Stimulated activated CD8-positive, alpha-beta memory T cell treated with anti-CD3 and anti-CD28 coated beads, Interleukin-4, amount 100 ng/mL, for 24 hours (primary cell): ENCODE measurements around the gene SMYD3.
"Not testable (repeated sequence)": the region's sequence is repeated elsewhere in the genome, so short reads cannot be mapped to it uniquely, and the experiment has no call there.

Experiments
- DNase-seq: peaks from one replicate; pipeline ENCODE4 v3.0.0-alpha.2; 2020; ENCODE audit warnings: low read depth

The SMYD3 gene

GRCh38 chr1:245768596-245768995 is 738.5 kb downstream of the SMYD3 start:
- DNase-seq, result no peak

DNA sequence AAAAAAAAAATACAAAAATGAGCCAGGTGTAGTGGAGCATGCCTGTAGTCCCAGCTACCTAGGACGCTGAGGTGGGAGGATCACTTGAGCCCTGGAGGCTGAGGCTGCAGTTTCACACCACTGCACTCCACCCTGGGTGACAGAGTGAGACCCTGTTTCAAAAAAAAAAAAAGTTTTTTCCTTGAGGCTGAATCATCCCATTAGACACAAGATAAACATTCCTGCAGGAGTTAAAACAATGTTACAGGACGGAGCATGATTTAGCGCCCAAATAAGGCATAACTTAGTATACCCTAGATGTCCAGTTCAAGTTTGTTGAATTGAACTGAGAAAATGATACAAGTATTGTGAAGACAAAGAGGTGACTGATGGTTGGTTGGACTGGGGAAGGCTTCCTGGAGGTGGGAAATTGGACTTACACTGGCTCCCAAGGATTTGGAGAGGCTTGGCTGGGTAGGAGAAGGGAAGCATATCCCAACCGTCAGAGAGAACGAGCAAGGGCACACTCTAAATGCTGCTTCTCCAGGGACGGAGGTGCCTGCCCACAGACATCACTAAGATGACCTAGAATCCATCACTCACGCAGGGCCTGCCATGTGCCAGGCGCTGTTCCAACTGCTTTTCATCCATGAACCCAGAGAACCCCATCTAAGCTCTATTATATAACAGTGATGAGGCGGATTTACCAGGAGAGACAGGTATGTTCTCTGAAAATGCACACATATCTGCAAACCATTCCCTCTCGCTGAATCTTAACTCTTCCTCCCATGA is 741.7 kb downstream of the SMYD3 start:
- no peak for DNase-seq

GRCh38 chr1:245763873-245764331 is 743.2 kb downstream of the SMYD3 start:
- DNase-seq, result no peak

- no peak for DNase-seq
These were observed 744.6 kb downstream of the SMYD3 start for GRCh38 chr1:245762396-245762910.

DNA sequence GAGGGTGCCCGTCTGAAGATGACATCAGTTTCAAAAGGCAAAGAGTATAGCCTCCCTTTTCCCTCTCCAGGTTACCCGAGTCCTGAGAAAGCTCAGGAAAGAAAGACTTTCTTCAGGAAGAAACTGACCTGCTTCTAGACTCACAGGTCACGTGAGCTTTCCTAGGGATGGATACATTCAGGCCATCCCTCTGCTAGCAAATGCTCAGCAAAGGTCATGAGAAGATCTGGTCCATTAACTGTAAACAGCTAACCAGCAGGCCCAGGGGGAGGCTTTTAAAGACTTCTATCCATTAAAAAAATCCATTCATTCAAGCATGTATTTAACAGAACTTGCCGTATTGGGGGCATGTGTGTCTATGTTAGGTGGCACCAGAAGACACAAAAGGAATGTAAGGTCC is 746.8 kb downstream of the SMYD3 start:
- DNase-seq, result no peak

- DNase-seq, result no peak
These were observed 752.6 kb downstream of the SMYD3 start for GRCh38 chr1:245754463-245754961.

GRCh38 chr1:245753807-245754206 is 753.3 kb downstream of the SMYD3 start:
- DNase-seq, result no peak

DNA sequence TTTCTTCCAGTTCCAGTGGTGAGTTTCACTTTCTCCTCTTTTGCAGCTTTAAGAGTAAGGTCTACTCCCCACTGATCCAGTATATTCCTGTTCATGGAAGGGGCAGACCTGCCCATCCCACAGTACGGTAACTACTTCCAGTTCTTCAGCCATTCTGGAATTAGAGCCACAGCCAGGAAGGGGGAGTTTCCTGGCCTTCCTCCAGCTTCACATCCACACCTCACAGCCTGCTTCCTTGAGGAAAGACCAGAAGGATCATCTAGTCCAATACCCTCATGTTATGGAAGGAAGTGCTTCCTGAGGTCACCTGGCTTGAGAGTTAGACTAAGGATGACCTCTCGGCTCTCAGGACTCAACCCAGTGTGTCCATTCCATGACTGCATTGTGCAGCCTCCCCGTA is 754.5 kb downstream of the SMYD3 start:
- no peak for DNase-seq

DNA sequence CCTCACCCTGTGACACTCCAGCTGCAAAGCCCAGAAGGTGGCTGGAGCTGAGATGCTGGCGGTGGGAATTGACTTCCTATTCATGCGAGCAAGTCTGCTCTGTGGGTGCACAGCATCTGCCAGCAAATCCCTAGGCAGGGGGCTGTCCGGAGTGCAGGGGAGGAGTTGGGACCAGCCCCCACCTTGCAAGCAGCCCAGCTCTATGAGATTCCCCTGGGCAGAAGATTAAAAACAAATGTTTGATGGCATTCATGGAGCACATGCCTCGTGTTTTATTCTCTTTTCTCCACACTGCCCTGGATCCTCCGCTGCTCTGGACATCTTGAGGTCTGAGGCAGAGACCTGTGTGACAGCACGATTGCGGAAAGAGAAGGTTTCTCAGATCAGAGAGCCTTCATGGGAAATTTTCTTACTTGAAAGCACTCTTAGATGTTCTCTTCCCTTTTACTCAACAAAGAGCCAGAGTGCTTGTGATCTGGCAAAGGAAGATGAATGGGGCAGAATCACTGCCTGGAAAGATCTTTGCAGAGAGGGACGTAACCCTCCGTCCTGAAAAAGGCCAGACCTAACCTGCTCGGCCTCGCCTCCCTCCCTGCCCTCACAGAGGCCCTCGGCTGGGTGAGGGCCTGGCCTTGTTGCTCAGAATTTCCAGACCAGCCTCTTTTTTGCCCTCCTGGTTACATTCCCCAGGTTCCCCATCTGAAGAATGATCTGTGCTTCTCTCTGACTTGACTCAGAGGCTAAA is 755.2 kb downstream of the SMYD3 start:
- no peak for DNase-seq

DNA sequence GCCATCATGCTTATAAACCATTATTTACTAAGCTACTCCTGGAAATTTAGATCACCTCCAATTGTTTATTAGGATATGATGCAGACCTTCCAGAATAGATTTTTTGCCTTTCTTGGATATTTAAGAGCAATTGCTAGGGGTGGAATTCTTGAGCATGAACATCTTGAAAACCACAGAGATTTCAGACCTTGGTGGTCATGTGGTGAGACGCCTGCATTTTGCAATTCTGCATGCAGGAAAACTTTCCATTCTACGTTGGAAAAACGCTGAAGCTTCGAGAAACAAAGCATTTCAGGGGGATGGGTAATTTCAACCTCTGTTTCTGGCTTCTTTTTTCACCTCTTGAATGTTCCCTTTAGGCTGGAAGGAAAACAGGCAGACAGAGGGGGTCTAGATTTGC is 756.0 kb downstream of the SMYD3 start:
- DNase-seq, result no peak

- no peak for DNase-seq
These were observed 756.8 kb downstream of the SMYD3 start for GRCh38 chr1:245750261-245750660.

DNA sequence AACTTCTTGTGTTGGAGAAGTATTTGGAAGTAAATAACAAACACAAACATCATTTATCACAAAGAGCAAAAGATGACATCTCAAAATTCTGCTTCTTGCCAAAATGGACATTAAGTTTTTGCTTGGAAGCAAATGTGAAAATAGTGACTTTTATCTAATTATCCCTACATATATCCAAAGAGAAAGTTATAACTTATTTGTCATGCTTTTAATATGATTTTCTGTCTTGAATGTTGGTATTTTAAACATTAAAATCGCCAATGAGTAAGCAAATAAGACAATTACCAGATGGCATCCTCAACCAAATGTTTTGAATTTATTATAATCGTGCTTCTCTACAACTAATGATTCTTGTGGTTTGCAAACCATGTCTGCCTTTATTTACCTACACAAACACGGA is 758.0 kb downstream of the SMYD3 start:
- DNase-seq, result no peak

- DNase-seq, result no peak
These were observed 758.4 kb downstream of the SMYD3 start for GRCh38 chr1:245748646-245749045.

GRCh38 chr1:245748240-245748639 is 758.8 kb downstream of the SMYD3 start:
- DNase-seq, result no peak

- DNase-seq, result no peak
These were observed 764.2 kb downstream of the SMYD3 start for GRCh38 chr1:245742896-245743295.

DNA sequence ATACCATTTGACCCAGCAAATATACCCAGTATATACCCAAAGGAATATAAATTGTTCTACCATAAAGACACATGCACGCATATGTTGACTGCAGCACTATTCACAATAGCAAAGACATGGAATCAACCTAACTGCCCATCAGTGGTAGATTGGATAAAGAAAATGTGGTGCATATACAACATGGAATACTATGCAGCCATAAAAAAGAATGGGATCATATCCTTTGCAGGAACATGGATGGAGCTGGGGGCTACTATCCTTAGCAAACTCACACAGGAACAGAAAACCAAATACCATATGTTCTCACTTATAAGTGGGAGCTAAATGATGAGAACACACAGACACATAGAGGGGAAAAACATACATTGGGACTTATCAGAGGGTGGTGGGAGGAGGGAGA is 766.7 kb downstream of the SMYD3 start:
- not testable (repeated sequence) for DNase-seq

- DNase-seq, result no peak
These were observed 776.3 kb downstream of the SMYD3 start for GRCh38 chr1:245730801-245731200.

GRCh38 chr1:245728035-245728434 is 779.0 kb downstream of the SMYD3 start:
- DNase-seq, result not testable (repeated sequence)

DNA sequence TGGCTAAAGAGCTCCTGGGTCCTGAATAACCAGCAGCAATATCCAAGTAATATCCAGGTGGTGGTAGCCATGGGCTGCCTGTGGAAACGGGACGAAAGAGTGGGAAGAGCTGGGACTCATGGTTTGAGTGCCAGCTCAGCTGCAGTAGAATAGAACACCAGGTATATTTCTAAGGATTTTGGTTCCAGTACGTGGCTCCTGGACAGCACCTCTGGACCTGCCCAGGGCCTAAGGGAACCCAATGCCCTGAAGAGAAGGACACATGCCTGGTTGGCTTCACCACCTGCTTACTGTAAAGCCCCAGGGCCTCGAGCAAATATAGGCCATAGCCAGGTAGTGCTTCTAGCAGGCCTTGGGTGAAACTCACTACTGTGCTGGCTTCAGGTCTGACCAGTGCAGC is 785.6 kb downstream of the SMYD3 start:
- no peak for DNase-seq

DNA sequence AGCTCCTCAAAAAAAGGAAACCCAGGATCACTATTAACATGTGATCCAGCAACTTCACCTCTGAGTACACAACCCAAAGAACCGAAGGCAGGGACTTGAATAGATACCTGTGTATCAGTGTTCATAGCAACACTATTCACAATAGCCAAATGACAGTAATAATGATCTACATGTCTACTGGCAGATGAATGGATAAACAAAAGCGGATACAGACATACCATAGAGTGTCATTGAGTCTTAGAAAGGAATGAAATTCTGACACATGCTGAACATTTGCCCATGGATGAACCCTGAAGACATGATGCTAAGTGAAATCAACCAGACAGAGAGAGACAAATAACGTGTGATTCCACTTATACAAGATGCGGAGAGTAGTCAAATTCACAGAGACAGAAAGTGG is 788.1 kb downstream of the SMYD3 start:
- DNase-seq, result no peak

DNA sequence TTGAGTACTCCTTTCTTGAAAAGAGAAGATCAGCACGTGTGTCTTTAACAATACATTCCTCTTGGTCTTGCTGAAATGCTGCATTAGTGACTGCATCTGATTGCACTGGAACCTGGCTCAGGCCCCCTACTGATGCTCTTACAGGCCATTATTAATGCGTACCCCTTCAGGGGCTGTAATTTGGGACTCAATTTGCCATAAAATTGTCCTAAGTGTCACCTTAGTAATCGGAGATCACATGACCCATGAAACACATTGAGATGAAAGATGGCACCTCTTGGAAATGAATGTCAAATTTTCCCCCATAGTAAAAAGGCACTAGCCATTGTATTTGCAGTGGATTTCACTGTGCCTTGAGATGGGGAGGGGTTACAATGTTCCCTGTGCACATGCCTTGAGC is 789.0 kb downstream of the SMYD3 start:
- no peak for DNase-seq

- DNase-seq, result no peak
These were observed 789.5 kb downstream of the SMYD3 start for GRCh38 chr1:245717611-245718010.

- DNase-seq, result no peak
These were observed 790.5 kb downstream of the SMYD3 start for GRCh38 chr1:245716561-245716960.
